ENCODE results near the gene SPG21.

SPG21 gene

GRCh38 chr15:64943512-64944225 is 46.0 kb downstream of the SPG21 start:
- in situ Hi-C loops (cut with MboI; ENCODE audit: low sequenced_read_pairs), result no loop called here

DNA sequence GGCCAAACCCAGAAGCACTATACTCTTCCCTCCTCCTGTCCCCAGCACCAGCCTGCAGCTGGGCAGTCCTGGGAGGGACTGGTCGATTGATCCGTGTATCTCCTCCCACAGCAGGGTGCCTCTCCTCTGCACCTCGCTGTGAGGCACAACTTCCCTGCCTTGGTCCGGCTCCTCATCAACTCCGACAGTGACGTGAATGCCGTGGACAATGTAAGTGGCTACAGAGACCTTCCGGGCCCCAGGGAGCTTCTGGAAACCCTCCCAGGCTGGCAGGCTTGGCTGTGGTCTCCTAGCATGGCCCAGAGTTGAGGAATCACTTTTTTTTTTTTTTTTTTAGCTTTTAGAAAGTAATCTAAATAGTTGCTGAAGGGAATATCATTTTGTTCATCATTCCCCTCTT is 47.4 kb downstream of the SPG21 start:
- in situ Hi-C loops (cut with MboI; ENCODE audit: low sequenced_read_pairs), result no loop called here

GRCh38 chr15:64938192-64938591 is 51.5 kb downstream of the SPG21 start:
- in situ Hi-C loops (cut with MboI; ENCODE audit: low sequenced_read_pairs), result no loop called here

DNA sequence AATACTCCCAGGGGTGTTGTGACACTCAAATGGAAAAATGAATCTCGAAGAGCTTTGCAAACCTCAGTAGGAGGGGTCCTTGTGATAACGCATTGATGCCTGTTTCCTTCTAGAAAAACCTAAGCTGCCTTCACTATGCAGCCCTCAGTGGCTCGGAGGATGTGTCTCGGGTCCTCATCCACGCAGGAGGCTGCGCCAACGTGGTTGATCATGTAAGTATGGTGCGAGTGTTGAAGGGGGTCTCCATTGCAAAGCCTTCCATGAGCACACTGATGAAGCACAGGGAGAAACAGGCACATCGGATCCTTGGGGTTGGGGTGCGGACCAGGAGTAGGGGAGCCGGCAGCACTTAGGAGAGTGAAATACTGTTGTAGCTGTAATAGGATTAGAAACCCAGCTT is 55.7 kb downstream of the SPG21 start:
- in situ Hi-C loops (cut with MboI; ENCODE audit: low sequenced_read_pairs), result no loop called here

DNA sequence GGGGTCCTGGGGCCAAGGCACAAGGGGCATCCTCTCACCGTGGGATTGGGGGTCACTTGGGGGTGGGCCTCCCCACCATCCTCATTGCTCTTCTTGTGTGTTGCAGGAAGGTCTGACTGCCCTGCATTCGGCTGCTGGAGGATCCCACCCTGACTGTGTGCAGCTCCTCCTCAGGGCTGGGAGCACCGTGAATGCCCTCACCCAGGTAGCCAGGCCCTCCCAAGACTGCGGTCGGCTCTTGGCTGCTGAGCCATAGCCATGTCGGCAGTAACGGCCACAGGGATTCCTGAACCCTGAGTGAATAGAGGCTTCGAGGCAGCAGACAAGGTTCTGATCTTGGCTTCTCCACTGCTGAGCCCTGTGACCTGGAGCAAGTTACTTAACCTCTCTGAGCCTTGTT is 58.3 kb downstream of the SPG21 start:
- in situ Hi-C loops (cut with MboI; ENCODE audit: low sequenced_read_pairs), result no loop called here

- in situ Hi-C loops (cut with MboI; ENCODE audit: low sequenced_read_pairs), result no loop called here
These were observed 58.8 kb downstream of the SPG21 start for GRCh38 chr15:64930778-64931371.

- in situ Hi-C loops (cut with MboI; ENCODE audit: low sequenced_read_pairs), result no loop called here
These were observed 59.6 kb downstream of the SPG21 start for GRCh38 chr15:64930019-64930652.

GRCh38 chr15:64928626-64929220 is 61.0 kb downstream of the SPG21 start:
- in situ Hi-C loops (cut with MboI; ENCODE audit: low sequenced_read_pairs), result no loop called here

- in situ Hi-C loops (cut with MboI; ENCODE audit: low sequenced_read_pairs), result no loop called here
These were observed 63.1 kb downstream of the SPG21 start for GRCh38 chr15:64926661-64927060.

- in situ Hi-C loops (cut with MboI; ENCODE audit: low sequenced_read_pairs), result no loop called here
These were observed 64.1 kb downstream of the SPG21 start for GRCh38 chr15:64925335-64926330.

DNA sequence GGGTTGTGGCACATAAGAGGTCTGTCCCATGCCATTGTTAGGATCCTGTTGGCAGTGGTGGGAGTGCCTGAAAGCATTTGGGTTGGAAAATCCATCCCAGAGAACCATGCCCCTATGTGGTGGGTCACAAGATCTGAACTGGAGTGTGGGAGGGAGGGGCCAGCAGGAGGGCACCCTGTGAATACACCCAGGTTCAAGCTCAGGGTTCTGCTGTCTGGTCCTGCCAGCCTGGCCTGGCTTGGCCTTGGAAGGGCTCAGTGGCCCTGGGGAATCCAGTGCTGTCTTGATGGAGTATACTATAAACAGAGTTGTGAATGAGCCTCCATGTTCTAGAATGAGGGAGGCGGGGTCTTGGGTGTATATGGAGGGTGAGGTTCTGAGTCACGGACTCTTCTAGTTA is 66.2 kb downstream of the SPG21 start:
- in situ Hi-C loops (cut with MboI; ENCODE audit: low sequenced_read_pairs), result no loop called here

GRCh38 chr15:64921711-64922110 is 68.0 kb downstream of the SPG21 start:
- in situ Hi-C loops (cut with MboI; ENCODE audit: low sequenced_read_pairs), result no loop called here

DNA sequence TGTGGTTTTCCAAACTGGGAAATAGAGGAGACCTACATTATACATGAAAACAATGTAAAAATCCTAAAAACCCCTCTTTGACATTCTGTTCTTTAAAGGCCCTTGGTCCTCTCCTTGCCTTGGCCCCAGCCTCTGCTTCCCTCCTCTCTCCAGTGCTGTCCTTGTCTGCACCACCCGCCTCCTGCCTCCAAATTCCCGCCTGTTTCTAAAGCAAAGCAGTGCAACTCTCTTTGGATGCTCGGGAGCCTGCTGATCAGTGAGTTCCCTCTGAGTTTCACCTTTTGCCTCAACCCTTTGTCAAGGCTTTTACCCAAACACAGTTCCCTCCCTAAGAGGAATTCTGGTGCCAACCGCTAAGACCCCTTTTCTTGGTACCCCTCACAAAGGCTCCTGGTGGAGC is 70.0 kb downstream of the SPG21 start:
- in situ Hi-C loops (cut with MboI; ENCODE audit: low sequenced_read_pairs), result no loop called here

- in situ Hi-C loops (cut with MboI; ENCODE audit: low sequenced_read_pairs), result no loop called here
These were observed 72.5 kb downstream of the SPG21 start for GRCh38 chr15:64917211-64917610.

GRCh38 chr15:64916365-64916764 is 73.3 kb downstream of the SPG21 start:
- in situ Hi-C loops (cut with MboI; ENCODE audit: low sequenced_read_pairs), result no loop called here

- in situ Hi-C loops (cut with MboI; ENCODE audit: low sequenced_read_pairs), result no loop called here
These were observed 74.0 kb downstream of the SPG21 start for GRCh38 chr15:64915518-64916227.
